NCI-H1694 treated with DMSO at 0.1 percent for 48 hours (cell line): ENCODE results near the gene THADA.

Experiments
- DNase-seq: peaks from one replicate; lab custom pipeline; 2025; lab: John Stamatoyannopoulos, UW

THADA gene

GRCh38 chr2:43276962-43277391, 318.9 kb downstream of the THADA start:
- DNase-seq, result no peak

- DNase-seq, result no peak
These were observed 319.4 kb downstream of the THADA start for GRCh38 chr2:43276266-43276941.

GRCh38 chr2:43274721-43275120, 321.1 kb downstream of the THADA start:
- no peak for DNase-seq

- no peak for DNase-seq
These were observed 321.8 kb downstream of the THADA start for GRCh38 chr2:43274055-43274454.

- DNase-seq, result no peak
These were observed 322.3 kb downstream of the THADA start for GRCh38 chr2:43273529-43273928.

GRCh38 chr2:43270930-43271615, 324.8 kb downstream of the THADA start:
- no peak for DNase-seq

GRCh38 chr2:43270461-43270860, 325.4 kb downstream of the THADA start:
- DNase-seq, result no peak

GRCh38 chr2:43269706-43270105, 326.1 kb downstream of the THADA start:
- DNase-seq, result no peak

GRCh38 chr2:43269074-43269572, 326.7 kb downstream of the THADA start:
- DNase-seq, result no peak

GRCh38 chr2:43268066-43268953, 327.5 kb downstream of the THADA start:
- DNase-seq, result no peak

GRCh38 chr2:43267381-43267780, 328.5 kb downstream of the THADA start:
- no peak for DNase-seq

- DNase-seq, result no peak
These were observed 329.1 kb downstream of the THADA start for GRCh38 chr2:43266711-43267111.

GRCh38 chr2:43265421-43265820, 330.4 kb downstream of the THADA start:
- DNase-seq, result no peak

GRCh38 chr2:43265001-43265400, 330.8 kb downstream of the THADA start:
- no peak for DNase-seq

GRCh38 chr2:43262951-43263350, 332.9 kb downstream of the THADA start:
- DNase-seq, result no peak

- DNase-seq, result no peak
These were observed 333.6 kb downstream of the THADA start for GRCh38 chr2:43262239-43262638.

GRCh38 chr2:43259512-43259911, 336.3 kb downstream of the THADA start:
- no peak for DNase-seq

GRCh38 chr2:43258547-43259156, 337.2 kb downstream of the THADA start:
- no peak for DNase-seq

GRCh38 chr2:43255296-43255910, 340.4 kb downstream of the THADA start:
- no peak for DNase-seq

- no peak for DNase-seq
These were observed 341.5 kb downstream of the THADA start for GRCh38 chr2:43254331-43254730.

GRCh38 chr2:43251171-43251731, 344.6 kb downstream of the THADA start:
- DNase-seq, result no peak
